GM18498 (cell line): ENCODE measurements around the gene OBSL1.
A peak's percentile ranks its signal among the peaks of the same experiment; 100 is the strongest.

Experiments
- ATAC-seq: cut with Tn5 transposase; IDR thresholded peaks from one replicate; pipeline ENCODE4 v1.9.1; 2021; ENCODE audit warnings: mild to moderate bottlenecking, moderate library complexity; ENCODE audit not compliant: unreplicated experiment

OBSL1 gene

GRCh38 chr2:219571311-219572236, at the start of gene OBSL1:
OBSL1 (minus strand) TSS chr2:219571539; CDS start chr2:219571232, 307 bp downstream.
- no peak for ATAC-seq

DNA sequence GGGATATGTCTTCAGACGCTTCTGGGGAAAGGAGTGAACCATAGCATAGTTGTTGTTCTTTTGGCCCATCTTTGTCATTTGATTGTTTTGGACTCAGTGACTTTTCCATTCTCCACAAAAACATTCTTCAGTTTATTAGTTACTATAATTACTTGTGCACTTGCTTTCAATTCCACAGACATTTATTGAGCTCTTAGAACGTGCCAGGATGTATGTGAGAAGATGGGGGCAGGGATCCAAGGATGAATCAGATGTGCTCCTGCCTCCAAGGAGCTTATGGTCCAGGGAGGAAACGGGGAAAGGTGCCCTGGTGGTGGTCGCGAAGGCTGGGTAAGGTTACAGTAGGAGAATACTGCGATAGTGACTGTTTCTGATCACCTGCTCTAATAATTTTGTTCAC, 49.2 kb upstream of the OBSL1 start:
- no peak for ATAC-seq

DNA sequence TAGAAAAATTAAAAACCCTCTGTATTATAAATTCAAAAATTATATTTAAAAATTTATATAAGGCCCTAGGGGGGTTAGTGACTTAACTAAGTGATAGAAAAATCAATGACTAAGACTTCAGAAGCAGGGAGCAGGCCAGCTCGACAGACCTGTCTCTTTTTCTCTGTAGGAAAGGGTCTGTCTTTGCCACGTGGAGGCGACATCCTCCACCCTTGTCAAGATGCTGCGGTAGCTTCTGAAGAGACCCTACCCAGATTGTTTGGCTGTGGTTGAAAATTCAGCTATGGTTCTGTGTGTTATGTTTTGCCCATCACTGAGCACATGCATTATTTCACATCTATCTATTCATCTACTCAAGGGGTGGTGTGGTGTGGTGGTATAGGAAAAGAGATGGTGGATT, 47.9 kb upstream of the OBSL1 start:
- no peak for ATAC-seq

DNA sequence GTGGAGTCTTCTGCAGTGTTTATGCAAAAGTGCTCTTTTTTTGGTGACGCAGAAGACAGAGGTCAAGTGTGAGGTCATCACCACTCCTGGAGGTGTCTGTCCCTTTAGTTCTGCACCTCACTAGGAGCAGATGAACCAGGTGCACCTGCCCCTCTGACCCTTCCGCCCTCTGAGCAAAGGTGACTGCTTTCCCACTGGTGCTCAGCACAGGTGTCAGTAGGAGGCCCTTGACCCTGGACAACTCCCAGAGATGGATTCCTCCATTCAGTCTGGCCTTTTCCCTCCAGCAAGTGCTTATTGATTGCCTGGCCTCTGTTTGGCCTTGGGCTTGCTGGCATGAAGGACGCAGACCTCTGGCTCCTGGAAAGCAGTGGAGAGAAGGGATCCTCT, 47.4 kb upstream of the OBSL1 start:
- no peak for ATAC-seq

DNA sequence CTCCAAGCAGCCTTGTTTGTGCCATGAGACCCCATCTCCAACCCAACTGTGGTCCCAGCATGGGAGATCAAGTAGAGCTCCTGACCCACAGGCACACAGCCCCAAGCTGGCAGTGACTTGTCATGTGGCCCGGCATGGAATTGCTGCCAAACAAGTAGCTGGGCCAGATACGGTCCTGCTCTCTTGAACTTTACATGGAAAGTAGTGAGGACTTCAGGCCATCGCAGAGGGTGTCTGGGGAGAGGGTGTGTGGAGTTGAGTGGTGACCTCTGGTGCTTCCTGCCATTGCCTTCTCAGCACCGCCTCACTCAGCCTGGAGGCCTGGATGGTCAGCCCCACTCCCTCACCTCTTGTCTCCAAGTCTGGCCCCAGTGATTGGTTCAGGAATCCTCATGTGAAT, 45.2 kb upstream of the OBSL1 start:
- no peak for ATAC-seq

GRCh38 chr2:219615894-219616293, 44.6 kb upstream of the OBSL1 start:
- ATAC-seq, result no peak

DNA sequence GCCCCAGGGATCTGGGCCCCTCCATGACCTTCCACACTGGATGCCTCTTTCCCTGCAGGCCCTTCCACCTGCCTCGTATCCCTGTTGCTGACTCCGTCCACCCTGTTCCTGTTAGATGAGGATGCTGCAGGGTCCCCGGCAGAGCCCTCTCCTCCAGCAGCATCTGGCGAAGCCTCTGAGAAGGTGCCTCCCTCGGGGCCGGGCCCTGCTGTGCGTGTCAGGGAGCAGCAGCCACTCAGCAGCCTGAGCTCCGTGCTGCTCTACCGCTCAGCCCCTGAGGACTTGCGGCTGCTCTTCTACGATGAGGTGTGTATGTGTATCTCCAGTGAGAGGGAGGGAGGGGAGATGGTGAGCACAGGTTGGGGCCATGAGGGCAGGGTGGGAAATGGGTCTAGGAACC, 43.7 kb upstream of the OBSL1 start:
- ATAC-seq, result no peak

DNA sequence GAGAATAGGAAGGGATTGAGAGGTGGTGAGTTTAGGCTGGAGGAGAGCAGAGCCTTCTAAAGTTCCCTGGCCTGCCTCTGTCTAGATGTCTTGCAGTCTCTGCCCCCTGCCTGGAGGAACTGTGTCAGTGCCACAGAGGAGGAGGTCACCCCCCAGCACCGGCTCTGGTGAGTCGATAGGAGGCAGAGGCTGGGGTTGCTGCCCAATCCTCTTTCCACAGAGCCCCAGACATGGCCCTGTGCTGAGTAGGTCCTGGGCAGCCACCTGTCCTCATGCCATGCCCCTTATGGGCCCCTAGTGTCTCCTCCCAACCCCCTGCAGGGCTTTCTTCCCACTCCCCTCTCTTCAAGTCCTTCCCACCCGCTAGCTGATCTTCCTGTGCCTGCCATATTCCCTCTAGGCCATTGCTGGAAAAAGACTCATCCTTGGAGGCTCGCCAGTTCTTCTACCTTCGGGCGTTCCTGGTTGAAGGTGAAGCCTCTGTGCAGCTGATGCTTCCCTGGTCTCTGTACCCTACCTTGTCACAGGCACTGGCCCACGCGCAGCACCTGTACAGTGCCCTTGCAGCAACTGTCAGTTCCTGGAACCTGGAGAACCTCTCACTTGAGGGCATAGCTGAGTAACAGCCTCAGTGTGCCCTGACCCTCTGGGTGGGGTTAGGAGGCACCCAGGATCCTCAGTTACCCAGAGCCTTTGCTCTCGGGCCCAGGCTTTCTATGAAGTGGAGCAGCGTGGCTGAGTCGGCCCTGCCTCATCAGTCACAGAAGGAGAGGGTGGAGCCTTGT, 42.9 kb upstream of the OBSL1 start:
- no peak for ATAC-seq

GRCh38 chr2:219613461-219614070, 42.2 kb upstream of the OBSL1 start:
- ATAC-seq, result no peak

GRCh38 chr2:219612577-219613286, 41.4 kb upstream of the OBSL1 start:
- peak; percentile 75 for ATAC-seq

DNA sequence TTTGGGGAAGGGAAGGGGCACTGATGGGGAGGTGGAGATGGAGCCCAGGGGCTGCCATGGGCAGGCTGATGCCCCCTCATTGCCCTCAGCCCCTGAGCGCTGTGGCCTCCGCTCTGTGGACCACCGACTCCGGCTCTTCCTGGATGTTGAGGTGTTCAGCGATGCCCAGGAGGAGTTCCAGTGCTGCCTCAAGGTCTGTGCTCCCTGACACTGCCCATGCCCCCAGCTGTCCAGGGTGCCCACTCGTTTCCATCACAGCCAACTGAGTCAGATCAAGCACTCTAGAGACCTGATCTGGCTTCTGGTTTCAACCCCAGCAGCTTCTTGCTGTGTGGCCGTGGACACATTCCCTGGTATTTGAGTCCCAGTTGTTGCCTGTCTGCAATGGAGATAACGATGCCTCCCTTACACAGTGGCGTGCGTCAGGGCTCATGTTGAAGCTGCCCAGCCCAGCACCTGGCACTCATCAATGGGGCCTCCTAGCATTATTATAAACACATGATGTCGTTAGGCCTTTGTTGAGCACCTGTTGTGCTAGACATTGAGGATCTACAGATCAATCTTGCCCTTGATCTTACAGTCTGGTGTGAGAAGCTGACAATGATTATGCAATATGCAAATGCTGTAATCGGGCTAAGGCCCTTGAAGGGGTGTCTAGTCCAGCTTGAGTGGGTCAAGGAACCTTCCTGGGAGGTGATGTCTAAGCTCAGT, 40.7 kb upstream of the OBSL1 start:
- no peak for ATAC-seq

DNA sequence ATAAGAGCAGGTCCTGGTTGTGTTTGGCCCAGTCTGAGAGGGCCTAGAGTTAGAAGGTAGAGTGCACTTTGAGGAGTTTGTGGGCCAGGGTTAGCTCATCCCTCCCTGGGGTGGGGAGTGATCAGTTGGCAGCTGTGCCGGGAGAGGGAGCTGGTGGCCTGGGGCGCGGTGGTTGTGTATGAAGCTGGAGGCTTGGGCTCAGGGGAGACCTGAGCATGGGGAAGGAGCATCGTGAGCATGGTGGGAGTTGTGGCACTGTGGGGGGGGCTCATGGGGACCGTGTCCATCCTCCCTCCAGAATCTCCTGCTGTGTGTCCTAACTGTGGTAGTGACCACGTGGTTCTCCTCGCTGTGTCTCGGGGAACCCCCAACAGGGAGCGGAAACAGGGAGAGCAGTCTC, 40.0 kb upstream of the OBSL1 start:
- no peak for ATAC-seq

- ATAC-seq, result no peak
These were observed 37.9 kb upstream of the OBSL1 start for GRCh38 chr2:219609149-219609750.

DNA sequence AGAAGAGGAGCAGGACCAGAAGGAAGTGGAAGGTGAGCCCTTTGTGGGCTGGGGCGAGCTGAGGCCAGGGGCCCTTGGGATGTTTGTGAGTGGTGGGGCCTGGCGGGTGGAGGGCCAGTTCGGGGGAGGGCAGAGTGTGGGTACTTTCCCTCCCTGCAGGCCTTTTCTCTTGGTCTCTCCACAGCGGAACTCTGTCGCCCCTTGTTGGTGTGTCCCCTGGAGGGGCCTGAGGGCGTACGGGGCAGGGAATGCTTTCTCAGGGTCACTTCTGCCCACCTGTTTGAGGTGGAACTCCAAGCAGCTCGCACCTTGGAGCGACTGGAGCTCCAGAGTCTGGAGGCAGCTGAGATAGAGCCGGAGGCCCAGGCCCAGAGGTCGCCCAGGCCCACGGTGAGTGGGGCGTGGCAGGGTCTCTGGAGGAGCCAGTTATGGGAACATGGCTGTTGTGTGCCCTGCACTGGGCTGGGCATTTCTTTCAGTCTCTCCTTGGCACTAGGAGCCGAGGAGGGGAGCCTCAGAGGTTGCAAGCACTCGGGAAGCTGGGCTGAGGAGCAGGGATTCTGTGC, 37.1 kb upstream of the OBSL1 start:
- ATAC-seq, result no peak

GRCh38 chr2:219607931-219608330, 36.6 kb upstream of the OBSL1 start:
- no peak for ATAC-seq

GRCh38 chr2:219605607-219605954, 34.2 kb upstream of the OBSL1 start:
- no peak for ATAC-seq

- ATAC-seq, result no peak
These were observed 32.4 kb upstream of the OBSL1 start for GRCh38 chr2:219603771-219604170.

GRCh38 chr2:219598308-219599078, 27.2 kb upstream of the OBSL1 start:
- no peak for ATAC-seq
